Testis (tissue), 3 donors: ENCODE results near the gene MTARC2. TPM values are rescaled to one million over a fixed set of nuclear protein-coding genes. Genes with fewer than 3 reads are reported as not detected.

ENCODE experiments used
- DNase-seq: peaks from one replicate; pipeline ENCODE4 v3.0.0-alpha.2; 2019
- H3K27ac ChIP-seq, 2 donors: fragments of 200-600 bp; sonication (generic); one replicate each; pipeline ENCODE4 v1.5.1; 2019
- H3K27me3 ChIP-seq: fragments of 200-600 bp; sonication (generic); one replicate; pipeline ENCODE4 v1.5.1; 2019
- H3K36me3 ChIP-seq: fragments of 200-600 bp; sonication (generic); one replicate; pipeline ENCODE4 v1.5.1; 2017; ENCODE audit warnings: low read depth; ENCODE audit errors: missing control alignments
- H3K4me1 ChIP-seq: fragments of 200-600 bp; sonication (generic); one replicate; pipeline ENCODE4 v1.5.1; 2019
- H3K4me3 ChIP-seq, 2 donors: fragments of 200-600 bp; sonication (generic); one replicate each; pipeline ENCODE4 v1.5.1; 2017 to 2019
- H3K9me3 ChIP-seq: fragments of 200-600 bp; sonication (generic); one replicate; pipeline ENCODE4 v1.5.1; 2017
- CTCF ChIP-seq, 3 experiments: fragments of 450-650 bp in 2 of 3; fragments of 200-600 bp in 1 of 3; sonication (generic) in 1 of 3; IDR thresholded peaks; one replicate each; pipeline ENCODE4 v1.5.1; 2016 to 2019; ENCODE audit warnings: antibody characterized with exemption in 3 of 3, mild to moderate bottlenecking in 2 of 3, moderate library complexity in 1 of 3
- POLR2A ChIP-seq: fragments of 450-650 bp; IDR thresholded peaks from one replicate; pipeline ENCODE4 v1.6.1; 2017; ENCODE audit warnings: antibody characterized with exemption, mild to moderate bottlenecking, moderate library complexity
- WGBS, 2 donors: methylation state at CpG; one replicate each; pipeline ENCODE4 v1.1.5; 2018; 5-methylcytosine and 5-hydroxymethylcytosine counted together
- intact Hi-C: fragments of 100-400 bp; cut with DNase I; formaldehyde crosslinking; loops from one replicate; pipeline ENCODE4 v1.15.1; 2023; ENCODE audit warnings: low total_unique reads
- polyA plus RNA-seq: library from polyadenylated mRNA; stranded (reverse); fragments of 350-450 nt; fragmentation: Illumina TruSeq; extraction: RNeasy Lipid Tissue Mini Kit (QIAGEN cat#74804); gene quantifications from one replicate; pipeline ENCODE4 v1.2.3, GENCODE V29; 2014; ENCODE audit warnings: low read depth, low replicate concordance; ENCODE audit not compliant: insufficient read depth
- total RNA-seq, 2 donors: library from RNA; depleted of rRNA; stranded (reverse); fragments of >200 nt; gene quantifications; one replicate each; pipeline ENCODE4 v1.2.3, GENCODE V29; 2016

The MTARC2 gene
- total and polyA plus RNA-seq, 3 donors from 2014 or later, result 28.5 to 58.7 (median 56.7) TPM

- no peak for TF ChIP-seq POLR2A
- 71 to 83% methylated on average over 6 of the region's 6 CpGs for WGBS, 2 donors
- H3K4me3 ChIP-seq, result no peak overlapping the region
- intact Hi-C loops, result no loop called here
- H3K36me3 ChIP-seq, result no peaks in the 10 kb centered on the region
- H3K27ac ChIP-seq, result no peak overlapping the region
- H3K4me1 ChIP-seq, result peaks cover 11% of the 10 kb centered on the region
- H3K27me3 ChIP-seq, result no peaks in the 10 kb centered on the region
- DNase-seq, result no peak
- H3K9me3 ChIP-seq, result no peaks in the 10 kb centered on the region
Observed at GRCh38 chr1:220701974-220702373, 46.1 kb upstream of the MTARC2 start.

GRCh38 chr1:220702733-220703270 lies 45.3 kb upstream of the MTARC2 start:
- intact Hi-C loops, result no loop called here
- H3K9me3 ChIP-seq, result no peaks in the 10 kb centered on the region
- no peak overlapping the region for H3K27ac ChIP-seq
- no peak for DNase-seq
- H3K36me3 ChIP-seq, result no peaks in the 10 kb centered on the region
- H3K27me3 ChIP-seq, result no peaks in the 10 kb centered on the region
- 65 to 68% methylated on average over 5 of the region's 5 CpGs for WGBS, 2 donors
- peaks cover 18% of the 10 kb centered on the region for H3K4me1 ChIP-seq
- no peak overlapping the region for H3K4me3 ChIP-seq
- TF ChIP-seq POLR2A (no peak), CTCF (IDR thresholded peaks at IDR 0.05) (no peak)

GRCh38 chr1:220703305-220703704 lies 44.8 kb upstream of the MTARC2 start:
- Histone ChIP-seq H3K27ac (no peak overlapping the region), H3K27me3 (no peaks in the 10 kb centered on the region), H3K36me3 (no peaks in the 10 kb centered on the region), H3K9me3 (no peaks in the 10 kb centered on the region), H3K4me1 (peaks cover 20% of the 10 kb centered on the region), H3K4me3 (no peak overlapping the region)
- TF ChIP-seq CTCF (IDR thresholded peaks at IDR 0.05) (no peak), POLR2A (no peak)
- intact Hi-C loops, result no loop called here
- DNase-seq, result no peak
- WGBS, 2 donors, result 79 to 89% methylated on average over 4 of the region's 4 CpGs

- intact Hi-C loops, result no loop called here
- no peaks in the 10 kb centered on the region for H3K36me3 ChIP-seq
- 55 to 61% methylated on average over 7 of the region's 7 CpGs for WGBS, 2 donors
- no peak overlapping the region for H3K4me3 ChIP-seq
- peaks cover 26% of the 10 kb centered on the region for H3K4me1 ChIP-seq
- no peaks in the 10 kb centered on the region for H3K27me3 ChIP-seq
- H3K27ac ChIP-seq, result no peak overlapping the region
- TF ChIP-seq CTCF (IDR thresholded peaks at IDR 0.05) (no peak), POLR2A (no peak)
- DNase-seq, result no peak
- H3K9me3 ChIP-seq, result no peaks in the 10 kb centered on the region
Observed at GRCh38 chr1:220705782-220706181, 42.3 kb upstream of the MTARC2 start.

- Histone ChIP-seq H3K36me3 (no peaks in the 10 kb centered on the region), H3K4me3 (no peak overlapping the region), H3K4me1 (peaks cover 31% of the 10 kb centered on the region), H3K9me3 (no peaks in the 10 kb centered on the region), H3K27me3 (no peaks in the 10 kb centered on the region), H3K27ac (no peak overlapping the region)
- TF ChIP-seq POLR2A (no peak), CTCF (IDR thresholded peaks at IDR 0.05) (no peak)
- no peak for DNase-seq
- intact Hi-C loops, result no loop called here
- 42 to 46% methylated on average over 7 to 9 of the region's 9 CpGs for WGBS, 2 donors
Observed at GRCh38 chr1:220706480-220706879, 41.6 kb upstream of the MTARC2 start.
